HG02610 (cell line): Measurements from ENCODE around the gene KLHDC1.
"Not testable (repeated sequence)": the region's sequence is repeated elsewhere in the genome, so short reads cannot be mapped to it uniquely, and the experiment has no call there.

Experiments used
- ATAC-seq: cut with Tn5 transposase; IDR thresholded peaks from one replicate; pipeline ENCODE4 v1.9.1; 2021; ENCODE audit warnings: mild to moderate bottlenecking, moderate library complexity; ENCODE audit not compliant: unreplicated experiment

KLHDC1 gene

GRCh38 chr14:49781040-49781439 lies 88.1 kb downstream of the KLHDC1 start:
- ATAC-seq = not testable (repeated sequence)

GRCh38 chr14:49783394-49784014 lies 90.6 kb downstream of the KLHDC1 start:
- ATAC-seq = no peak

GRCh38 chr14:49786315-49786714 lies 93.4 kb downstream of the KLHDC1 start:
- no peak for ATAC-seq

GRCh38 chr14:49792618-49793017 lies 99.7 kb downstream of the KLHDC1 start:
- ATAC-seq = no peak

GRCh38 chr14:49796025-49796424 lies 103.1 kb downstream of the KLHDC1 start:
- no peak for ATAC-seq
